ENCODE measurements around the gene DEPDC4. TPM values are rescaled to one million over a fixed set of nuclear protein-coding genes. Genes with fewer than 3 reads are reported as not detected.

The DEPDC4 gene
- total RNA-seq, 6 donors from 2014 or later: 0.30 to 1.6 (median 1.3) TPM; not detected in 2

- no peak for TF ChIP-seq CTCF (IDR thresholded peaks at IDR 0.05)
- no peak for TF ChIP-seq POLR2AphosphoS5 (IDR thresholded peaks at IDR 0.05)
- no peak for TF ChIP-seq EP300 (IDR thresholded peaks at IDR 0.05)
- TF ChIP-seq POLR2A (IDR thresholded peaks at IDR 0.05): no peak
- ATAC-seq (ENCODE audit: low FRiP score in 2 of 2) (no peak), DNase-seq (no peak)
- no peaks in the 10 kb centered on the region for H3K27me3 ChIP-seq
- no peaks in the 10 kb centered on the region for H3K4me1 ChIP-seq
- H3K9me3 ChIP-seq: no peaks in the 10 kb centered on the region
- H3K4me3 ChIP-seq: no peak overlapping the region
- no peak overlapping the region for H3K27ac ChIP-seq
- WGBS, 2 donors: 90 to 94% methylated on average over 2 of the region's 2 CpGs
- peaks cover 13 to 85% (median 42%) of the 10 kb centered on the region in 4 donors for H3K36me3 ChIP-seq
Observed at GRCh38 chr12:100211698-100212097, 55.2 kb downstream of the DEPDC4 start.

GRCh38 chr12:100208834-100209233 lies 58.0 kb downstream of the DEPDC4 start:
- Histone ChIP-seq H3K9me3 (no peaks in the 10 kb centered on the region), H3K4me1 (no peaks in the 10 kb centered on the region), H3K36me3 (peaks cover 13 to 78% (median 48%) of the 10 kb centered on the region in 4 donors), H3K27me3 (no peaks in the 10 kb centered on the region), H3K4me3 (no peak overlapping the region), H3K27ac (no peak overlapping the region)
- DNase-seq: no peak
- 99 to 100% methylated on average over 5 of the region's 5 CpGs for WGBS, 2 donors
- ATAC-seq (ENCODE audit: low FRiP score in 2 of 2): no peak
- TF ChIP-seq EP300 (IDR thresholded peaks at IDR 0.05) (no peak), POLR2A (IDR thresholded peaks at IDR 0.05) (no peak), CTCF (IDR thresholded peaks at IDR 0.05) (no peak), POLR2AphosphoS5 (IDR thresholded peaks at IDR 0.05) (no peak)

- WGBS, 2 donors: 96 to 99% methylated on average over 2 of the region's 2 CpGs
Observed at GRCh38 chr12:100207311-100207710, 59.6 kb downstream of the DEPDC4 start.

GRCh38 chr12:100201604-100202423 lies 65.1 kb downstream of the DEPDC4 start:
- no peak for DNase-seq
- H3K4me3 ChIP-seq: peak overlapping the region in 3 of 4 donors; percentile 69 to 86 (median 77)
- H3K36me3 ChIP-seq: peaks cover 0 to 8% (median 7%) of the 10 kb centered on the region in 4 donors
- no peak for ATAC-seq (ENCODE audit: low FRiP score in 2 of 2)
- no peak overlapping the region for H3K27ac ChIP-seq
- 85 to 87% methylated on average over 24 of the region's 24 CpGs for WGBS, 2 donors
- peaks cover 15 to 31% (median 20%) of the 10 kb centered on the region in 4 donors for H3K4me1 ChIP-seq
- TF ChIP-seq EP300 (IDR thresholded peaks at IDR 0.05): no peak
- TF ChIP-seq POLR2A (IDR thresholded peaks at IDR 0.05): no peak
- no peak for TF ChIP-seq CTCF (IDR thresholded peaks at IDR 0.05)
- TF ChIP-seq POLR2AphosphoS5 (IDR thresholded peaks at IDR 0.05): no peak
- no peaks in the 10 kb centered on the region for H3K27me3 ChIP-seq
- no peaks in the 10 kb centered on the region for H3K9me3 ChIP-seq

More at GRCh38 chr12:100207311-100207710, 59.6 kb downstream of the DEPDC4 start:
- Histone ChIP-seq H3K27ac (no peak overlapping the region), H3K9me3 (no peaks in the 10 kb centered on the region), H3K4me1 (peaks cover 0 to 11% (median 2%) of the 10 kb centered on the region in 4 donors), H3K36me3 (peaks cover 13 to 63% (median 45%) of the 10 kb centered on the region in 4 donors), H3K27me3 (no peaks in the 10 kb centered on the region), H3K4me3 (no peak overlapping the region)
- no peak for TF ChIP-seq EP300 (IDR thresholded peaks at IDR 0.05)
- no peak for TF ChIP-seq POLR2A (IDR thresholded peaks at IDR 0.05)
- no peak for TF ChIP-seq CTCF (IDR thresholded peaks at IDR 0.05)
- TF ChIP-seq POLR2AphosphoS5 (IDR thresholded peaks at IDR 0.05): no peak
- ATAC-seq (ENCODE audit: low FRiP score in 2 of 2) (no peak), DNase-seq (no peak)
